ENCODE measurements around the gene ADD1. TPM values are rescaled to one million over a fixed set of nuclear protein-coding genes. Genes with fewer than 3 reads are reported as not detected.

ADD1 gene
- total RNA-seq, 1 experiment from 2014 or later = 181 TPM

DNA sequence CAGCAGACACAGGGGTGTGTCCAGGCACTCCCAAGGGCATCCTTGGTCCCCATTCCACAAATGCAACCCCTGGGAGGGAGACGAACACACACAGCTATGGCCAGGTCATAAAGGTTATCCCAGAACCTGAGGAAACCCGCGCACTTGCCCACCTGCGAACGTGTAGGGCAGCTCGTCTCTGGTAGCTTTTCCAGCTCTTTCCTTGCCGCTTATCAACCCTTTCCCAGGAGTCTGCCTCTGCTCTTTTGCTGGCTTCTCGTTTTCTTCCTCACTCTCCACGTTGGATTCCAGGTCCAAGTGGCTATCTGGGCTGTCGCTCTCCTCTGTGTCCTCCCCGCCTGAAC, 106.1 kb downstream of the ADD1 start:
- no peak for DNase-seq
- Histone ChIP-seq H3K4me2 (no peak overlapping the region), H4K20me1 (ENCODE audit: insufficient read depth) (peaks cover 4% of the 10 kb centered on the region; the same call in 1 of the 2 replicates), H3K9me3 (ENCODE audit: insufficient read depth, low read depth) (no peaks in the 10 kb centered on the region), H3K36me3 (ENCODE audit: low read depth) (0 out of 2 replicates have a peak, but pooled peaks cover 3% of the 10 kb centered on the region), H3F3A (ENCODE audit: insufficient read depth, low read depth) (no peaks in the 10 kb centered on the region; the same call in 1 of the 2 replicates), H3K27ac (no peak overlapping the region), H3K9me2 (ENCODE audit: insufficient read depth) (no peaks in the 10 kb centered on the region), H2AFZ (no peak overlapping the region), H3K27me3 (ENCODE audit: insufficient read depth, low read depth) (no peaks in the 10 kb centered on the region), H3K79me2 (ENCODE audit: low read depth) (no peaks in the 10 kb centered on the region), H3K4me3 (no peak overlapping the region), H3K4me1 (replicated peaks; ENCODE audit: insufficient read depth) (no peaks in the 10 kb centered on the region)
- BruUV-seq (replicated peaks) = no TSS peak
- POLR2A ChIA-PET (ENCODE audit: unreplicated experiment) = no interaction called here
- TF ChIP-seq, protein P1, sequence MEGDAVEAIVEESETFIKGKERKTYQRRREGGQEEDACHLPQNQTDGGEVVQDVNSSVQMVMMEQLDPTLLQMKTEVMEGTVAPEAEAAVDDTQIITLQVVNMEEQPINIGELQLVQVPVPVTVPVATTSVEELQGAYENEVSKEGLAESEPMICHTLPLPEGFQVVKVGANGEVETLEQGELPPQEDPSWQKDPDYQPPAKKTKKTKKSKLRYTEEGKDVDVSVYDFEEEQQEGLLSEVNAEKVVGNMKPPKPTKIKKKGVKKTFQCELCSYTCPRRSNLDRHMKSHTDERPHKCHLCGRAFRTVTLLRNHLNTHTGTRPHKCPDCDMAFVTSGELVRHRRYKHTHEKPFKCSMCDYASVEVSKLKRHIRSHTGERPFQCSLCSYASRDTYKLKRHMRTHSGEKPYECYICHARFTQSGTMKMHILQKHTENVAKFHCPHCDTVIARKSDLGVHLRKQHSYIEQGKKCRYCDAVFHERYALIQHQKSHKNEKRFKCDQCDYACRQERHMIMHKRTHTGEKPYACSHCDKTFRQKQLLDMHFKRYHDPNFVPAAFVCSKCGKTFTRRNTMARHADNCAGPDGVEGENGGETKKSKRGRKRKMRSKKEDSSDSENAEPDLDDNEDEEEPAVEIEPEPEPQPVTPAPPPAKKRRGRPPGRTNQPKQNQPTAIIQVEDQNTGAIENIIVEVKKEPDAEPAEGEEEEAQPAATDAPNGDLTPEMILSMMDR (conservative IDR thresholded peaks at IDR 0.05) = no peak
- TF ChIP-seq EZH2 (IDR thresholded peaks at IDR 0.05; ENCODE audit: low read depth) = no peak
- CTCF ChIA-PET = no interaction called here
- intact Hi-C loops (cut with micrococcal nuclease; ENCODE audit: unreplicated experiment) = loop anchor here (1.0 kb wide), 1 partner anchor 88 kb away; no protein-coding TSS in a partner anchor

DNA sequence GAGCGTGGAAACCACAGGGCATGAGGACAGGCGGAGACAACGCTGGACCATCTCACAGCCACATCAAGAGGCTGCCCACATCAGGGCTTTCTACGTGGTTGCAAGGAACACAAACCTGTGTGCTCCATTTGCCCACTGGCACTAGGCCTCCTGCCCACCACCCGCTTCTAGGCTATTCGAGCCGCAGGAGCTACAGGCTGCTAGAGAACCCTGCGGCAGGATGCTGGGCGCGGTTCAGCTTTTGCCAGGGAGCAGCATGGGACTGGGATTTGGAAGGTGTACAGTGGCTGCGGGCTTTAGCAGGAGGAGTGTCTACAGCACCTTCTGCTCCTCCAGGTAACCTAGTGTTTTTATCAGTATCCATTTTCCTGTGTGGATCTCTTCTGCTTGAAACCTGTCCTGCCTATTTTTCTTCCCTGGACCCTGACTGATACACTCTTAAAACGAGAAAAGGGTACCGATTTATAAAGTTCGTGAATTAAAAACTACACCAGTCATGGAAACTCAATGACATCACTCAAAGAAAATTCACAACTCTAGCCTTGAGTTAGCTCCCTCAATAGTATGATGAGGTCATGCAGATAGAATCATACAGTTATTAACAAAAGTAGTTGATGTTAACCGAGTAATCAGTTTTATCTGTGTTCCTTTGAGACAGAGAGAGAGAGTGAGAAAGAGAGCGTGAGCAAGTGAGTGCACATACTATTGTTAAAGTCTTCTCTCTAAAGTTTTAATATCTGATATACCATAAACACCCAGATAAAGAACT, 106.8 kb downstream of the ADD1 start:
- H2AFZ ChIP-seq = no peak overlapping the region
- POLR2A ChIA-PET (ENCODE audit: unreplicated experiment) = interaction anchor here (0.6 kb wide), 1 partner anchor 150 kb away, joined by 8 read pairs; no protein-coding TSS in a partner anchor
- no TSS peak for BruUV-seq (replicated peaks)
- no peaks in the 10 kb centered on the region for H3K27me3 ChIP-seq (ENCODE audit: insufficient read depth, low read depth)
- H3K9me3 ChIP-seq (ENCODE audit: insufficient read depth, low read depth) = no peaks in the 10 kb centered on the region
- H3K4me3 ChIP-seq = no peak overlapping the region
- DNase-seq = no peak
- H3K27ac ChIP-seq = no peak overlapping the region
- H3K79me2 ChIP-seq (ENCODE audit: low read depth) = 0 out of 2 replicates have a peak, but pooled peaks cover under 1% of the 10 kb centered on the region
- no peaks in the 10 kb centered on the region; the same call in 1 of the 2 replicates for H3F3A ChIP-seq (ENCODE audit: insufficient read depth, low read depth)
- H3K9me2 ChIP-seq (ENCODE audit: insufficient read depth) = no peaks in the 10 kb centered on the region
- H4K20me1 ChIP-seq (ENCODE audit: insufficient read depth) = peaks cover 4% of the 10 kb centered on the region; the same call in 1 of the 2 replicates
- no peak overlapping the region for H3K4me2 ChIP-seq
- intact Hi-C loops (cut with micrococcal nuclease; ENCODE audit: unreplicated experiment) = no loop called here
- peaks cover 3% of the 10 kb centered on the region; the same call in 1 of the 2 replicates for H3K36me3 ChIP-seq (ENCODE audit: low read depth)
- H3K4me1 ChIP-seq (replicated peaks; ENCODE audit: insufficient read depth) = no peaks in the 10 kb centered on the region
- no peak for TF ChIP-seq EZH2 (IDR thresholded peaks at IDR 0.05; ENCODE audit: low read depth)
- TF ChIP-seq, protein P1 (conservative IDR thresholded peaks at IDR 0.05) = no peak
- CTCF ChIA-PET = no interaction called here

DNA sequence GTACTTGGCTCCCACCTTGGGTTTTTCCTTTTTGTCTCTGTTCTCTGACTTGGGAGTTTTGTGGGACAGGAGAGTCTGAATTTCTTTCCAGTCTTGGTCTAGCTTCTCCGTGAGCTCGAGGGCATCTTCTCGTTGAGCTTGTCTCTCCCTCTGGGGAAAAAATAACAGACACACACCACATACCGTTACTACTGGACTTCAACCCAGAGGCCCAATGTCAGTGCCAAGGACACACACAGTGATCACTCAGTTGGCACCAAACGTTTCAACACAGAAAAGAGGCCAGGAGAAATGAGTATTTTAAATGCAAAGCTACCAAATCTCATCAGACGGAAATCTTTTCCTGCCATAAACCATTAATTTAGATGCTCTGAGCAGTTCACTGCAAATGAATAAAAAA, 109.9 kb downstream of the ADD1 start:
- Histone ChIP-seq H3K79me2 (ENCODE audit: low read depth) (peaks cover 23% of the 10 kb centered on the region), H3K27me3 (ENCODE audit: insufficient read depth, low read depth) (no peaks in the 10 kb centered on the region), H3K4me3 (no peak overlapping the region), H3K9me3 (ENCODE audit: insufficient read depth, low read depth) (no peaks in the 10 kb centered on the region), H3K4me1 (replicated peaks; ENCODE audit: insufficient read depth) (no peaks in the 10 kb centered on the region), H2AFZ (no peak overlapping the region), H3K4me2 (no peak overlapping the region), H3F3A (ENCODE audit: insufficient read depth, low read depth) (peaks cover 15% of the 10 kb centered on the region), H3K9me2 (ENCODE audit: insufficient read depth) (no peaks in the 10 kb centered on the region), H3K27ac (no peak overlapping the region), H3K36me3 (ENCODE audit: low read depth) (peaks cover 19% of the 10 kb centered on the region), H4K20me1 (ENCODE audit: insufficient read depth) (peaks cover 19% of the 10 kb centered on the region)
- intact Hi-C loops (cut with micrococcal nuclease; ENCODE audit: unreplicated experiment) = no loop called here
- TF ChIP-seq, protein P1 (conservative IDR thresholded peaks at IDR 0.05) = no peak
- no peak for TF ChIP-seq EZH2 (IDR thresholded peaks at IDR 0.05; ENCODE audit: low read depth)
- no peak for DNase-seq
- ChIA-PET POLR2A (ENCODE audit: unreplicated experiment) (no interaction called here), CTCF (interaction anchor here (1.0 kb wide), 1 partner anchor 189 kb away, joined by 4 read pairs; no protein-coding TSS in a partner anchor)
- no TSS peak for BruUV-seq (replicated peaks)
